Stimulated activated naive B cell treated with anti-CD40 and anti-IgM and Interleukin-4, amounts not matched to agents 10 μg/mL and 1 μg/mL and 100 μg/mL, for 72 hours (primary cell): Measurements from ENCODE around the gene METTL4.

ENCODE experiments used
- ATAC-seq, 2 donors: fragments of 150-1000 bp; cut with Tn5 transposase; replicated peaks; 2 replicates each; pipeline ENCODE4 v1.10.0; 2021; ENCODE audit warnings: moderate library complexity in 1 of 2
- DNase-seq: peaks from one replicate; pipeline ENCODE4 v3.0.0; 2021
- H3K27ac Mint-ChIP-seq: one replicate; pipeline ENCODE4 v1.8.0; 2022; ENCODE audit warnings: mild to moderate bottlenecking, mixed read lengths
- H3K27me3 Mint-ChIP-seq, 2 donors: one replicate each; pipeline ENCODE4 v1.8.0; 2022; ENCODE audit warnings: mixed read lengths in 2 of 2
- H3K36me3 Mint-ChIP-seq, 2 donors: one replicate each; pipeline ENCODE4 v1.8.0; 2022; ENCODE audit warnings: mixed read lengths in 2 of 2, mild to moderate bottlenecking in 1 of 2
- H3K4me1 Mint-ChIP-seq, 2 donors: one replicate each; pipeline ENCODE4 v1.8.0; 2022; ENCODE audit warnings: mixed read lengths in 2 of 2, mild to moderate bottlenecking in 1 of 2
- H3K4me3 Mint-ChIP-seq, 2 donors: one replicate each; pipeline ENCODE4 v1.8.0; 2022; ENCODE audit warnings: mild to moderate bottlenecking in 2 of 2, mixed read lengths in 2 of 2, moderate library complexity in 1 of 2
- H3K9me3 Mint-ChIP-seq, 2 donors: one replicate each; pipeline ENCODE4 v1.8.0; 2022; ENCODE audit warnings: mixed read lengths in 2 of 2, mild to moderate bottlenecking in 1 of 2

METTL4 gene

GRCh38 chr18:2573408-2573807 lies 2.1 kb upstream of the METTL4 start:
- H3K4me3 Mint-ChIP-seq, result no peak overlapping the region
- H3K36me3 Mint-ChIP-seq, result peaks cover 0 to 4% of the 10 kb centered on the region in 2 donors
- ATAC-seq (no peak), DNase-seq (no peak)
- H3K9me3 Mint-ChIP-seq, result no peaks in the 10 kb centered on the region
- no peak overlapping the region for H3K27ac Mint-ChIP-seq
- H3K27me3 Mint-ChIP-seq, result no peaks in the 10 kb centered on the region
- peaks cover 16 to 34% of the 10 kb centered on the region in 2 donors for H3K4me1 Mint-ChIP-seq

GRCh38 chr18:2572892-2573291 lies 1.6 kb upstream of the METTL4 start:
- Mint-ChIP-seq H3K4me1 (peaks cover 18 to 34% of the 10 kb centered on the region in 2 donors), H3K27ac (no peak overlapping the region), H3K27me3 (no peaks in the 10 kb centered on the region), H3K9me3 (no peaks in the 10 kb centered on the region), H3K4me3 (peak overlapping the region in 1 of 2 donors; percentile 39), H3K36me3 (peaks cover 0 to 4% of the 10 kb centered on the region in 2 donors)
- ATAC-seq, result no peak
- no peak for DNase-seq

GRCh38 chr18:2572171-2572569 lies 865 bp upstream of the METTL4 start:
- DNase-seq (no peak), ATAC-seq (no peak)
- Mint-ChIP-seq H3K27ac (peak overlapping the region; percentile 99), H3K4me3 (peak overlapping the region; percentile 99), H3K9me3 (no peaks in the 10 kb centered on the region), H3K36me3 (peaks cover 3% of the 10 kb centered on the region in 2 donors), H3K27me3 (no peaks in the 10 kb centered on the region), H3K4me1 (peaks cover 18 to 39% of the 10 kb centered on the region in 2 donors)

GRCh38 chr18:2570772-2571199 lies 519 bp downstream of the METTL4 start:
- no peaks in the 10 kb centered on the region for H3K27me3 Mint-ChIP-seq
- H3K36me3 Mint-ChIP-seq, result peaks cover 5 to 7% of the 10 kb centered on the region in 2 donors
- peaks cover 18 to 39% of the 10 kb centered on the region in 2 donors for H3K4me1 Mint-ChIP-seq
- DNase-seq (peak; percentile 47), ATAC-seq (peak; percentile 73 to 74)
- H3K27ac Mint-ChIP-seq, result peak overlapping the region; percentile 99
- H3K9me3 Mint-ChIP-seq, result no peaks in the 10 kb centered on the region
- H3K4me3 Mint-ChIP-seq, result peak overlapping the region; percentile 99

GRCh38 chr18:2569338-2570207 lies 1.7 kb downstream of the METTL4 start:
- DNase-seq, result no peak

GRCh38 chr18:2568605-2569004 lies 2.7 kb downstream of the METTL4 start:
- Mint-ChIP-seq H3K27ac (no peak overlapping the region), H3K27me3 (no peaks in the 10 kb centered on the region), H3K9me3 (no peaks in the 10 kb centered on the region), H3K36me3 (peaks cover 9 to 12% of the 10 kb centered on the region in 2 donors), H3K4me3 (peak overlapping the region in 1 of 2 donors; percentile 37), H3K4me1 (peaks cover 18 to 39% of the 10 kb centered on the region in 2 donors)
- ATAC-seq (no peak), DNase-seq (no peak)

More at GRCh38 chr18:2569338-2570207, 1.7 kb downstream of the METTL4 start:
- H3K36me3 Mint-ChIP-seq, result peaks cover 9 to 12% of the 10 kb centered on the region in 2 donors
- H3K4me3 Mint-ChIP-seq, result peak overlapping the region; percentile 25 to 99
- peaks cover 18 to 39% of the 10 kb centered on the region in 2 donors for H3K4me1 Mint-ChIP-seq
- ATAC-seq, result no peak
- H3K9me3 Mint-ChIP-seq, result no peaks in the 10 kb centered on the region
- H3K27me3 Mint-ChIP-seq, result no peaks in the 10 kb centered on the region
- peak overlapping the region; percentile 14 for H3K27ac Mint-ChIP-seq

GRCh38 chr18:2568129-2568528 lies 3.2 kb downstream of the METTL4 start:
- Mint-ChIP-seq H3K27ac (no peak overlapping the region), H3K4me3 (no peak overlapping the region), H3K36me3 (peaks cover 9 to 12% of the 10 kb centered on the region in 2 donors), H3K4me1 (peaks cover 18 to 39% of the 10 kb centered on the region in 2 donors), H3K27me3 (no peaks in the 10 kb centered on the region), H3K9me3 (no peaks in the 10 kb centered on the region)
- ATAC-seq (no peak), DNase-seq (no peak)

DNA sequence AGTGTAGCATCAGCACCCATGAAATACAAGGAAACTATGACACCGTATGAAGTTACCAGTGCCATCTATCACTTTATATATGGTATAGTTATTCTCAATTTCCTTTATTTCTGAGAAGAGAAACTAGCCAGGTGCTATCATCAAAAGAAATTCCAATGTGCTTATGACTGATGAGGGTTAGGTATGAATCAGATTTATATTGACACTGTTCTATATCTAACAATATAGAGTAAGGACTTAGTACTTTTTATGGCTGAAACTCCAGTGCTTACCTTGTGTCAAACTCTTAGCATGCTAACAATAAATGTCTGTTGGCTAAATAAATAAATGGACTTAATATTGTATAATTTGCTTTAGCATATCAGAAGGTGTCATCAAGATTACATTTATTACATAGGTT lies 6.9 kb downstream of the METTL4 start:
- Mint-ChIP-seq H3K27me3 (no peaks in the 10 kb centered on the region), H3K27ac (no peak overlapping the region), H3K9me3 (no peaks in the 10 kb centered on the region), H3K4me1 (peaks cover 4 to 21% of the 10 kb centered on the region in 2 donors), H3K36me3 (peaks cover 10 to 15% of the 10 kb centered on the region in 2 donors), H3K4me3 (no peak overlapping the region)
- no peak for DNase-seq
- ATAC-seq, result no peak

DNA sequence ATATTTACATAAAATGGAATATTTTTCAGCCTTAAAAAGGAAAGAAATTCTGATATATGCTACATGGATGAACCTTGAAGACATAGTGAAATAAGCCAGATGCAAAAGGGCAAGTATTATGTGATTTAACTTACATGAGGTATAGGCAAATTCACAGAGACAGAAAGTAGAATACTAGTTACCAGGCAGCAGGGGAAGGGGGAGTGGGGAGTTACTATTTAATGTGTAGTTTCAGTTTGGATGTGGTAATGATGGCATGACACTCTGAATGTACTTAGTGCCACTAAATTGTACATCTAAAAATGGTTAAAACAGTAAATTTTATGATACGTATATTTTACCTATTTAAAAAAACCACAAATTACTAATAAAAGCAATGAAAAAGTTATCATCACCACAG lies 12.1 kb downstream of the METTL4 start:
- Mint-ChIP-seq H3K4me3 (no peak overlapping the region), H3K9me3 (no peaks in the 10 kb centered on the region), H3K4me1 (peaks cover 0 to 3% of the 10 kb centered on the region in 2 donors), H3K27me3 (no peaks in the 10 kb centered on the region), H3K36me3 (peaks cover 3 to 9% of the 10 kb centered on the region in 2 donors), H3K27ac (no peak overlapping the region)
- DNase-seq, result no peak
- ATAC-seq, result no peak

DNA sequence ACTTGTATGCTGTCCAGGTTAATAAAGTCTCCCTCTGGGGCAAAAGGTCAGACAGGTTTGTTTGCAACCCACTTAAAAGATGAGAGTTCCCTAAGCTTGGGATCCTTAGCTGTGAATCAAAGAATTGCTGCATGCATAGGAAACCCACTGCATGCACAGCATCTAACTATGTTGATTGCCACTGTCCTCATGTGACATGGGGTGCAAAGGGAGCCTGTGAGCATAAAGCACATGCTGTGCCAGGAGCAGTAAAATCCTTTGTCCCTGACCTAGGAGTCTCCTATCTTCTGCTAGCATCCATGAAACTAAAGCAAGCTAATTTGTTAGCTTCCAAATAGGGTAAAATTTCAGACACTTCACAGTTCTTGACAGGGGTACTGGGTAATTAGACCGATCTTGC lies 13.8 kb downstream of the METTL4 start:
- Mint-ChIP-seq H3K4me3 (no peak overlapping the region), H3K27ac (no peak overlapping the region), H3K36me3 (peaks cover 6 to 10% of the 10 kb centered on the region in 2 donors), H3K4me1 (peaks cover 0 to 3% of the 10 kb centered on the region in 2 donors), H3K27me3 (no peaks in the 10 kb centered on the region), H3K9me3 (no peaks in the 10 kb centered on the region)
- no peak for DNase-seq
- no peak for ATAC-seq

DNA sequence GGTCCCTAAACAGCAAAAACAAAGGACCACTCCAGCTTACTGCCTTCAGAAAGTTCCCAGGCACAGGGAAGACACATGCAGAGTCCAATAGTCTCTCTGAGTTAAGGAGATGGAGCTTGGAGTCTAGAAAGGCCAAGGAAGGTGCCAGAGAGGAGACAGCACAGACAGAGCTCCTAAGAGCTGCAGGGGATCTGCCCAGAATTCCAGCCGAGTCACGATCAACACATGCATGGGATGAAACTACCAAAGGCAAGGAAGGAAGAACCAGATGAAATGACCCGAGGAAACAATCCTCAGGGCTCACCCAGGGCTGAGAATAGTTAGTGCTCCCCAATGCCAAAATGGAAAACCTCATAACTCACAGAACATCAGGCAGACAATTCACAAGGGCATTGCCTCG lies 15.4 kb downstream of the METTL4 start:
- H3K27me3 Mint-ChIP-seq, result no peaks in the 10 kb centered on the region
- peak overlapping the region; percentile 53 for H3K27ac Mint-ChIP-seq

DNA sequence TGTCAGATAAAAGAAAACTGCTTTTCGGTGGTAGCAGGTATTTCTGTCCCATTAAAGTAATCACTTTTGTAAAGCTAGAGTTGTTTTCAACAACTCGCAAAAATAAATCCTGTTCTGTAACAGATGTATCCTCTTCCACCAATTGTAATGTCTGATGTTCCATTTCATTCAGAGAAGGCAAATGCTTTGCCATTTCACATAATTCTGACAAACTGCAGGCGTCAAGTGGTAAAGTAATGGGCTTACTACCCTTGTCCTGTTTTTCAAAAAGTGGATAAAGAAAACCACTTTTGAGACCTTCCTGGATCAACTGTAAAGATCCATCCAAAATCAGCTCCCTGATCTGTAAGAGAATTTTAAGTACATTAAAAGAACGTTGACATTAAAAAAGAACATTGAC lies 16.6 kb downstream of the METTL4 start:
- Mint-ChIP-seq H3K4me1 (peaks cover 0 to 3% of the 10 kb centered on the region in 2 donors), H3K27ac (no peak overlapping the region), H3K4me3 (no peak overlapping the region), H3K36me3 (peaks cover 13 to 20% of the 10 kb centered on the region in 2 donors), H3K9me3 (no peaks in the 10 kb centered on the region), H3K27me3 (no peaks in the 10 kb centered on the region)
- ATAC-seq (no peak), DNase-seq (no peak)

More for the DNA sequence above, 15.4 kb downstream of the METTL4 start:
- Mint-ChIP-seq H3K36me3 (peaks cover 10 to 15% of the 10 kb centered on the region in 2 donors), H3K9me3 (no peaks in the 10 kb centered on the region), H3K4me1 (peaks cover 0 to 3% of the 10 kb centered on the region in 2 donors), H3K4me3 (no peak overlapping the region)
- DNase-seq (no peak), ATAC-seq (no peak)

DNA sequence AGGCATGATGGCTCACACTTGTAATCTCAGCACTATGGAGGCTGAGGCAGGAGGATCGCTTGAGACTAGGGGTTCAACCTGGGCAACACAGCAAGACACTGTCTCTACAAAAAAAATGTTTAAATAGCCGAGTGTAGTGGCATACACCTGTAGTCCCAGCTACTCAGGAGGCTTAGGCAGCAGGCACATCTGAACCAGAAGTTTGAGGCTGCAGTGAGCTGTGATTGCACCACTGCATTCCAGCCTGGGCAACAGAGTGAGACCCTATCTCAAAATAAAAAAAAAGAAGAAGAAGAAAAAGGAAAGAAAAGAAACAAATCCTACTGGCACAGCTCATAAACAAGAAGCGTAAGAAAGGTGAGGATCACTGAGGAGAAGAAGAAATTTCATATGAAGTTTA lies 19.9 kb downstream of the METTL4 start:
- Mint-ChIP-seq H3K36me3 (peaks cover 16 to 29% of the 10 kb centered on the region in 2 donors), H3K4me3 (no peak overlapping the region), H3K4me1 (peaks cover 6 to 19% of the 10 kb centered on the region in 2 donors), H3K9me3 (no peaks in the 10 kb centered on the region), H3K27ac (no peak overlapping the region), H3K27me3 (no peaks in the 10 kb centered on the region)
- no peak for ATAC-seq
- DNase-seq, result no peak

DNA sequence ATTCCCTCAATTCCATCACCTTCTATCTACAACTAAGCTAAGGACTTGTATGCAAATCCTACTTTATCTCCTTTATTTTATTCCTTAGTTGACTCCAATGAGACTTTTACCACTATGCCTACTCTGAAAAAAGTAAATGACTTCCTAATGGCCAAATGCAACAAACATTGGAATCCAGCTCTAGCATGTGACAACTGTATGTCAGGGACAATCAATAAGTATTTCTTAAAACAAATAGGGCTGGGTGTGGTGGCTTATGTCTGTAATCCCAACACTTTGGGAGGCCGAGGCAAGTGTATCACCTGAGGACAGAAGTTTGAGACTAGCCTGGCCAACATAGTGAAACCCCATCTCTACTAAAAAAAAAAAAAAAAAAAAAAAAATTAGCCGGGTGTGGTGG lies 21.8 kb downstream of the METTL4 start:
- Mint-ChIP-seq H3K27ac (no peak overlapping the region), H3K9me3 (no peaks in the 10 kb centered on the region), H3K4me3 (no peak overlapping the region), H3K27me3 (no peaks in the 10 kb centered on the region), H3K36me3 (peaks cover 16 to 27% of the 10 kb centered on the region in 2 donors), H3K4me1 (peaks cover 3 to 19% of the 10 kb centered on the region in 2 donors)
- no peak for DNase-seq
- ATAC-seq, result no peak
